ENCODE results near the gene ARHGEF37.
"Not testable (repeated sequence)": the region's sequence is repeated elsewhere in the genome, so short reads cannot be mapped to it uniquely, and the experiment has no call there.

Gene ARHGEF37

GRCh38 chr5:149643781-149644180, 62.5 kb downstream of the ARHGEF37 start:
- Mint-ChIP-seq H3K4me3 (no peak overlapping the region), H3K9me3 (no peaks in the 10 kb centered on the region), H3K27ac (no peak overlapping the region), H3K27me3 (no peaks in the 10 kb centered on the region), H3K4me1 (ENCODE audit: low read depth in 2 of 2) (peaks cover 1 to 6% of the 10 kb centered on the region in 2 donors), H3K36me3 (ENCODE audit: insufficient read depth) (no peaks in the 10 kb centered on the region)
- ATAC-seq (replicated peaks) (no peak), DNase-seq (no peak)

- Mint-ChIP-seq H3K27ac (no peak overlapping the region), H3K36me3 (ENCODE audit: insufficient read depth) (no peaks in the 10 kb centered on the region), H3K27me3 (no peaks in the 10 kb centered on the region), H3K9me3 (no peaks in the 10 kb centered on the region), H3K4me1 (ENCODE audit: low read depth in 2 of 2) (peaks cover 1 to 6% of the 10 kb centered on the region in 2 donors), H3K4me3 (no peak overlapping the region)
- ATAC-seq (replicated peaks) (no peak), DNase-seq (no peak)
These were observed 63.3 kb downstream of the ARHGEF37 start for GRCh38 chr5:149644629-149645028.

GRCh38 chr5:149645236-149645635, 63.9 kb downstream of the ARHGEF37 start:
- Mint-ChIP-seq H3K27ac (no peak overlapping the region), H3K9me3 (no peaks in the 10 kb centered on the region), H3K27me3 (no peaks in the 10 kb centered on the region), H3K4me3 (no peak overlapping the region), H3K4me1 (ENCODE audit: low read depth in 2 of 2) (peaks cover 1 to 6% of the 10 kb centered on the region in 2 donors), H3K36me3 (ENCODE audit: insufficient read depth) (no peaks in the 10 kb centered on the region)
- no peak for DNase-seq
- ATAC-seq (replicated peaks) = no peak

- DNase-seq (no peak), ATAC-seq (replicated peaks) (no peak)
- Mint-ChIP-seq H3K4me1 (ENCODE audit: low read depth in 2 of 2) (peaks cover 1 to 6% of the 10 kb centered on the region in 2 donors), H3K4me3 (no peak overlapping the region), H3K27me3 (no peaks in the 10 kb centered on the region), H3K36me3 (ENCODE audit: insufficient read depth) (no peaks in the 10 kb centered on the region), H3K27ac (no peak overlapping the region), H3K9me3 (no peaks in the 10 kb centered on the region)
These were observed 64.4 kb downstream of the ARHGEF37 start for GRCh38 chr5:149645725-149646124.

- Mint-ChIP-seq H3K27me3 (no peaks in the 10 kb centered on the region), H3K27ac (no peak overlapping the region), H3K4me3 (no peak overlapping the region), H3K4me1 (ENCODE audit: low read depth in 2 of 2) (peaks cover 1 to 6% of the 10 kb centered on the region in 2 donors), H3K36me3 (ENCODE audit: insufficient read depth) (no peaks in the 10 kb centered on the region), H3K9me3 (no peaks in the 10 kb centered on the region)
- ATAC-seq (replicated peaks) (peak; percentile 10), DNase-seq (no peak)
These were observed 65.3 kb downstream of the ARHGEF37 start for GRCh38 chr5:149646564-149646963.

GRCh38 chr5:149647334-149647733, 66.0 kb downstream of the ARHGEF37 start:
- Mint-ChIP-seq H3K9me3 (no peaks in the 10 kb centered on the region), H3K4me1 (ENCODE audit: low read depth in 2 of 2) (peaks cover 1 to 6% of the 10 kb centered on the region in 2 donors), H3K27ac (peak overlapping the region in 1 of 2 donors; percentile 14), H3K27me3 (no peaks in the 10 kb centered on the region), H3K4me3 (no peak overlapping the region), H3K36me3 (ENCODE audit: insufficient read depth) (no peaks in the 10 kb centered on the region)
- DNase-seq (no peak), ATAC-seq (replicated peaks) (no peak)

- H3K4me3 Mint-ChIP-seq, DNase-seq: not testable (repeated sequence)
- ATAC-seq (replicated peaks) = peak; percentile 41
These were observed 67.4 kb downstream of the ARHGEF37 start for GRCh38 chr5:149648464-149649393.

GRCh38 chr5:149649730-149650129, 68.4 kb downstream of the ARHGEF37 start:
- H3K4me1 Mint-ChIP-seq (ENCODE audit: low read depth in 2 of 2); H3K4me3 Mint-ChIP-seq: not testable (repeated sequence)

More at GRCh38 chr5:149648464-149649393, 67.4 kb downstream of the ARHGEF37 start:
- H3K36me3 Mint-ChIP-seq (ENCODE audit: insufficient read depth); H3K9me3 Mint-ChIP-seq; H3K4me1 Mint-ChIP-seq (ENCODE audit: low read depth in 2 of 2); H3K27ac Mint-ChIP-seq; H3K27me3 Mint-ChIP-seq: not testable (repeated sequence)

GRCh38 chr5:149651686-149652085, 70.4 kb downstream of the ARHGEF37 start:
- ATAC-seq (replicated peaks) (peak; percentile 29), DNase-seq (no peak)
- H3K27ac Mint-ChIP-seq = no peak overlapping the region
- H3K4me3 Mint-ChIP-seq = no peak overlapping the region
- H3K36me3 Mint-ChIP-seq (ENCODE audit: insufficient read depth) = peaks cover 12% of the 10 kb centered on the region
- H3K9me3 Mint-ChIP-seq = peaks cover 0 to 3% of the 10 kb centered on the region in 2 donors
- H3K27me3 Mint-ChIP-seq = peaks cover under 1% of the 10 kb centered on the region in 2 donors
- H3K4me1 Mint-ChIP-seq (ENCODE audit: low read depth in 2 of 2) = peaks cover 0 to 3% of the 10 kb centered on the region in 2 donors

More at GRCh38 chr5:149649730-149650129, 68.4 kb downstream of the ARHGEF37 start:
- DNase-seq; H3K27ac Mint-ChIP-seq; H3K36me3 Mint-ChIP-seq (ENCODE audit: insufficient read depth); ATAC-seq (replicated peaks); H3K27me3 Mint-ChIP-seq; H3K9me3 Mint-ChIP-seq: not testable (repeated sequence)

- Mint-ChIP-seq H3K9me3 (peaks cover 6 to 13% of the 10 kb centered on the region in 2 donors), H3K27ac (no peak overlapping the region), H3K27me3 (peaks cover 11% of the 10 kb centered on the region in 2 donors), H3K4me1 (ENCODE audit: low read depth in 2 of 2) (no peaks in the 10 kb centered on the region), H3K36me3 (ENCODE audit: insufficient read depth) (peaks cover 12% of the 10 kb centered on the region), H3K4me3 (no peak overlapping the region)
- ATAC-seq (replicated peaks) = no peak
- no peak for DNase-seq
These were observed 71.4 kb downstream of the ARHGEF37 start for GRCh38 chr5:149652697-149653096.

GRCh38 chr5:149654231-149654630, 72.9 kb downstream of the ARHGEF37 start:
- no peak for ATAC-seq (replicated peaks)
- peaks cover 6 to 14% of the 10 kb centered on the region in 2 donors for H3K9me3 Mint-ChIP-seq
- H3K27me3 Mint-ChIP-seq = peaks cover 26% of the 10 kb centered on the region in 2 donors
- H3K4me1 Mint-ChIP-seq (ENCODE audit: low read depth in 2 of 2) = no peaks in the 10 kb centered on the region
- peaks cover 12% of the 10 kb centered on the region for H3K36me3 Mint-ChIP-seq (ENCODE audit: insufficient read depth)
- no peak for DNase-seq
- H3K4me3 Mint-ChIP-seq = no peak overlapping the region
- H3K27ac Mint-ChIP-seq = peak overlapping the region in 1 of 2 donors; percentile 44

- Mint-ChIP-seq H3K9me3 (peaks cover 6 to 14% of the 10 kb centered on the region in 2 donors), H3K4me1 (ENCODE audit: low read depth in 2 of 2) (no peaks in the 10 kb centered on the region), H3K36me3 (ENCODE audit: insufficient read depth) (peaks cover 12% of the 10 kb centered on the region), H3K4me3 (no peak overlapping the region), H3K27me3 (peaks cover 32 to 34% of the 10 kb centered on the region in 2 donors), H3K27ac (peak overlapping the region in 1 of 2 donors; percentile 44)
- no peak for ATAC-seq (replicated peaks)
- no peak for DNase-seq
These were observed 73.7 kb downstream of the ARHGEF37 start for GRCh38 chr5:149654883-149655505.

GRCh38 chr5:149656576-149657182, 75.4 kb downstream of the ARHGEF37 start:
- DNase-seq = no peak
- H3K36me3 Mint-ChIP-seq (ENCODE audit: insufficient read depth) = peaks cover 12% of the 10 kb centered on the region
- peaks cover 47 to 50% of the 10 kb centered on the region in 2 donors for H3K27me3 Mint-ChIP-seq
- no peak overlapping the region for H3K27ac Mint-ChIP-seq
- peaks cover 6 to 14% of the 10 kb centered on the region in 2 donors for H3K9me3 Mint-ChIP-seq
- H3K4me3 Mint-ChIP-seq = no peak overlapping the region
- H3K4me1 Mint-ChIP-seq (ENCODE audit: low read depth in 2 of 2) = no peaks in the 10 kb centered on the region
- ATAC-seq (replicated peaks) = no peak

Data from effector memory CD8-positive, alpha-beta T cell (primary cell).